HCT116 (cell line): ENCODE data around the gene PLPP6. TPM values are rescaled to one million over a fixed set of nuclear protein-coding genes. Genes with fewer than 3 reads are reported as not detected.

ENCODE experiments used
- ATAC-seq: fragments of 200-7000 bp; cut with Tn5 transposase; 2 replicates; pipeline ENCODE4 v1.9.1; 2020; ENCODE audit warnings: mild to moderate bottlenecking, moderate library complexity
- BruUV-seq: library from RNA; stranded (reverse); fragments of 400-500 nt; replicated peaks from 2 replicates; lab custom pipeline; 2021; lab: Mats Ljungman, UMichigan
- CTCF ChIA-PET: fragments of 300-600 bp; sonication (Branson Sonifier 250); formaldehyde crosslinking; loops from one replicate; lab custom pipeline; 2021; ENCODE audit warnings: antibody characterized with exemption; lab: Charles Lee
- POLR2A ChIA-PET: fragments of 300-600, 350-600 bp; sonication (Branson Sonifier 250); formaldehyde crosslinking; loops from one replicate; lab custom pipeline; 2021; ENCODE audit warnings: antibody characterized with exemption; lab: Charles Lee
- RAD21 ChIA-PET, 2 experiments: fragments of 300-600 bp; sonication (Branson Sonifier 250); formaldehyde crosslinking; loops; one replicate each; lab custom pipeline; 2023; ENCODE audit warnings: low total read pairs in 2 of 2; ENCODE audit not compliant: uncharacterized antibody in 2 of 2, unreplicated experiment in 2 of 2, low non-redundant PET in 1 of 2; lab: Charles Lee
- DNase-seq: peaks from one replicate; pipeline ENCODE4 v3.0.0-alpha.2; 2010; ENCODE audit warnings: low read depth, low spot score
- H2AFZ ChIP-seq: fragments of 200-600 bp; shearing (Covaris generic), sonication (generic); 2 replicates; pipeline ENCODE4 v1.6.1; 2017; ENCODE audit warnings: low read depth, mixed run types, mixed read lengths, antibody characterized with exemption, low read length; ENCODE audit not compliant: poor library complexity, severe bottlenecking
- H3K27ac ChIP-seq: 2 replicates; pipeline ENCODE4 v1.5.1; 2012; ENCODE audit warnings: low read depth, low read length
- H3K27me3 ChIP-seq: fragments of 200-600 bp; sonication (generic); 2 replicates; pipeline ENCODE4 v1.6.1; 2016; ENCODE audit warnings: mixed run types, low read length, mixed read lengths; ENCODE audit not compliant: insufficient read depth
- H3K36me3 ChIP-seq, 2 experiments: fragments of 200-500 bp in 1 of 2; fragments of 200-600 bp in 1 of 2; sonication (Bioruptor generic) in 1 of 2; sonication (generic) in 1 of 2; 2 replicates each; pipeline versions ENCODE4 v1.5.1 to v1.6.1; 2014 to 2016; ENCODE audit warnings: low read length in 2 of 2, inconsistent platforms in 1 of 2, mixed read lengths in 1 of 2, mixed run types in 1 of 2; ENCODE audit not compliant: insufficient read depth in 2 of 2, control insufficient read depth in 1 of 2
- H3K4me1 ChIP-seq, 2 experiments: fragments of 200-600 bp in 1 of 2; sonication (generic) in 1 of 2; 2 replicates each; pipeline versions ENCODE4 v1.5.1 to v1.6.1; 2012 to 2017; ENCODE audit warnings: low read length in 2 of 2, inconsistent platforms in 1 of 2, mild to moderate bottlenecking in 1 of 2, mixed read lengths in 1 of 2, mixed run types in 1 of 2, moderate library complexity in 1 of 2; ENCODE audit not compliant: insufficient read depth in 2 of 2, control insufficient read depth in 1 of 2
- H3K4me2 ChIP-seq: fragments of 200-600 bp; sonication (generic); 2 replicates; pipeline ENCODE4 v1.6.1; 2017; ENCODE audit warnings: mixed run types, low read length, mixed read lengths
- H3K4me3 ChIP-seq, 2 experiments: fragments of 200-600 bp in 1 of 2; sonication (generic) in 1 of 2; replicated peaks in 1 of 2; 2 replicates each; pipeline ENCODE4 v1.5.1; 2011 to 2016; ENCODE audit warnings: low read length in 2 of 2, control low read depth in 1 of 2, low read depth in 1 of 2, mild to moderate bottlenecking in 1 of 2, mixed read lengths in 1 of 2, mixed run types in 1 of 2
- H3K79me2 ChIP-seq: fragments of 200-600 bp; sonication (generic); 2 replicates; pipeline ENCODE4 v1.6.1; 2017; ENCODE audit warnings: mild to moderate bottlenecking, mixed run types, low read length, moderate library complexity, mixed read lengths; ENCODE audit not compliant: insufficient read depth
- H3K9ac ChIP-seq: fragments of 200-600 bp; sonication (generic); 2 replicates; pipeline ENCODE4 v1.6.1; 2016; ENCODE audit warnings: low read length, mixed read lengths
- H3K9me2 ChIP-seq: fragments of 200-600 bp; sonication (generic), shearing (Covaris generic); 2 replicates; pipeline ENCODE4 v1.6.1; 2017; ENCODE audit warnings: mixed run types, mild to moderate bottlenecking, moderate library complexity; ENCODE audit not compliant: insufficient read depth
- H3K9me3 ChIP-seq, 2 experiments: fragments of 200-500 bp in 1 of 2; fragments of 200-600 bp in 1 of 2; sonication (Bioruptor generic) in 1 of 2; sonication (generic) in 1 of 2; 2 replicates each; pipeline ENCODE4 v1.6.1; 2014 to 2017; ENCODE audit warnings: low read length in 2 of 2, mixed read lengths in 2 of 2, inconsistent platforms in 1 of 2, low read depth in 1 of 2, mild to moderate bottlenecking in 1 of 2, mixed run types in 1 of 2, moderate library complexity in 1 of 2; ENCODE audit not compliant: control insufficient read depth in 1 of 2, insufficient read depth in 1 of 2
- H4K20me1 ChIP-seq: fragments of 200-600 bp; sonication (generic), shearing (Covaris generic); 2 replicates; pipeline ENCODE4 v1.6.1; 2017; ENCODE audit warnings: mixed run types, mild to moderate bottlenecking, moderate library complexity; ENCODE audit not compliant: insufficient read depth
- EZH2 ChIP-seq: fragments of 200-600 bp; sonication (generic); IDR thresholded peaks from 2 replicates; pipeline ENCODE4 v1.6.1; 2017; ENCODE audit warnings: antibody characterized with exemption, mixed run types
- MAX ChIP-seq: IDR thresholded peaks from 2 replicates; pipeline ENCODE4 v1.6.1; 2012
- POLR2A ChIP-seq: IDR thresholded peaks from 2 replicates; pipeline ENCODE4 v1.7.0; 2011; ENCODE audit warnings: borderline replicate concordance; ENCODE audit not compliant: insufficient read depth, insufficient read length; ENCODE audit errors: extremely low read depth
- POLR2AphosphoS5 ChIP-seq: IDR thresholded peaks from 2 replicates; pipeline ENCODE4 v1.6.1; 2011; ENCODE audit warnings: mild to moderate bottlenecking, low read depth, low read length, moderate library complexity
- TCF7L2 ChIP-seq: IDR thresholded peaks from 2 replicates; pipeline ENCODE4 v1.7.0; 2011; ENCODE audit warnings: borderline replicate concordance, inconsistent platforms; ENCODE audit not compliant: insufficient read depth, insufficient read length; ENCODE audit errors: extremely low read depth
- YY1 ChIP-seq: IDR thresholded peaks from 2 replicates; pipeline ENCODE4 v1.6.1; 2011; ENCODE audit warnings: low read length, low read depth, moderate library complexity, mild to moderate bottlenecking; ENCODE audit not compliant: insufficient replicate concordance; ENCODE audit errors: extremely low read depth
- ZFX ChIP-seq: fragments of 450-650 bp; IDR thresholded peaks from 2 replicates; pipeline ENCODE4 v1.6.1; 2017
- ZNF274 ChIP-seq: fragments of 200-500 bp; sonication (Bioruptor generic); IDR thresholded peaks from 2 replicates; pipeline ENCODE4 v1.6.1; 2014; ENCODE audit warnings: mild to moderate bottlenecking, low read depth, low read length, inconsistent platforms
- intact Hi-C: fragments of 100-400 bp; cut with micrococcal nuclease; formaldehyde crosslinking; loops from 2 replicates; pipeline ENCODE4 v1.10.0; 2022
- total RNA-seq: library from RNA; stranded (reverse); gene quantifications from one replicate; pipeline ENCODE4 v1.2.1, GENCODE V29; 2021; ENCODE audit not compliant: unreplicated experiment
- TF ChIP-seq, protein P1 (sequence below): IDR thresholded peaks from 2 replicates; pipeline ENCODE4 v1.6.1; 2011; ENCODE audit warnings: mild to moderate bottlenecking, low read length, moderate library complexity; ENCODE audit not compliant: insufficient replicate concordance; ENCODE audit errors: extremely low read depth
- TF ChIP-seq, protein P2 (sequence below): IDR thresholded peaks from 2 replicates; pipeline ENCODE4 v1.6.1; 2012

The PLPP6 gene
- total RNA-seq, 1 experiment from 2014 or later, result 5.0 TPM

GRCh38 chr9:4665357-4665756, 3.3 kb downstream of the PLPP6 start:
- H3K79me2 ChIP-seq, result no peaks in the 10 kb centered on the region; the same call in 1 of the 2 replicates
- H3K27ac ChIP-seq, result no peak overlapping the region
- H3K9ac ChIP-seq, result no peak overlapping the region
- TF ChIP-seq ZFX (no peak), YY1 (no peak), TCF7L2 (no peak), ZNF274 (no peak), POLR2A (no peak), EZH2 (no peak), POLR2AphosphoS5 (no peak), MAX (no peak)
- TF ChIP-seq, protein P1, sequence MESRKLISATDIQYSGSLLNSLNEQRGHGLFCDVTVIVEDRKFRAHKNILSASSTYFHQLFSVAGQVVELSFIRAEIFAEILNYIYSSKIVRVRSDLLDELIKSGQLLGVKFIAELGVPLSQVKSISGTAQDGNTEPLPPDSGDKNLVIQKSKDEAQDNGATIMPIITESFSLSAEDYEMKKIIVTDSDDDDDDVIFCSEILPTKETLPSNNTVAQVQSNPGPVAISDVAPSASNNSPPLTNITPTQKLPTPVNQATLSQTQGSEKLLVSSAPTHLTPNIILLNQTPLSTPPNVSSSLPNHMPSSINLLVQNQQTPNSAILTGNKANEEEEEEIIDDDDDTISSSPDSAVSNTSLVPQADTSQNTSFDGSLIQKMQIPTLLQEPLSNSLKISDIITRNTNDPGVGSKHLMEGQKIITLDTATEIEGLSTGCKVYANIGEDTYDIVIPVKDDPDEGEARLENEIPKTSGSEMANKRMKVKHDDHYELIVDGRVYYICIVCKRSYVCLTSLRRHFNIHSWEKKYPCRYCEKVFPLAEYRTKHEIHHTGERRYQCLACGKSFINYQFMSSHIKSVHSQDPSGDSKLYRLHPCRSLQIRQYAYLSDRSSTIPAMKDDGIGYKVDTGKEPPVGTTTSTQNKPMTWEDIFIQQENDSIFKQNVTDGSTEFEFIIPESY, result no peak
- TF ChIP-seq, protein P2, sequence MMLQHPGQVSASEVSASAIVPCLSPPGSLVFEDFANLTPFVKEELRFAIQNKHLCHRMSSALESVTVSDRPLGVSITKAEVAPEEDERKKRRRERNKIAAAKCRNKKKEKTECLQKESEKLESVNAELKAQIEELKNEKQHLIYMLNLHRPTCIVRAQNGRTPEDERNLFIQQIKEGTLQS, result no peak
- intact Hi-C loops, result loop anchor here (10.0 kb wide), 2 partner anchors 319 to 929 kb away; partner anchors contain the start of gene JAK2
- no peak overlapping the region for H3K4me3 ChIP-seq
- peak overlapping the region; percentile 70 for H3K4me2 ChIP-seq
- ATAC-seq (no peak), DNase-seq (no peak)
- H3K9me3 ChIP-seq, result no peaks in the 10 kb centered on the region
- BruUV-seq, result no TSS peak
- no peaks in the 10 kb centered on the region for H3K9me2 ChIP-seq
- H2AFZ ChIP-seq, result no peak overlapping the region
- no peaks in the 10 kb centered on the region for H4K20me1 ChIP-seq
- RAD21 ChIA-PET, result no interaction called here
- H3K4me1 ChIP-seq, result peaks cover 17 to 28% of the 10 kb centered on the region in 2 experiments
- no peaks in the 10 kb centered on the region for H3K27me3 ChIP-seq
- no peaks in the 10 kb centered on the region for H3K36me3 ChIP-seq
- CTCF ChIA-PET, result interaction anchor here (1.1 kb wide), 1 partner anchor 14 kb away, joined by 3 read pairs; the partner anchor contains the start of gene CDC37L1
- POLR2A ChIA-PET, result interaction anchor here (1.2 to 1.6 kb wide), 2 partner anchors 10 to 14 kb away, joined by 3 to 8 read pairs; partner anchors contain the start of gene CDC37L1
